ENCODE results near the gene TLCD3A.
"Not testable (repeated sequence)": the region's sequence is repeated elsewhere in the genome, so short reads cannot be mapped to it uniquely, and the experiment has no call there.

DNA sequence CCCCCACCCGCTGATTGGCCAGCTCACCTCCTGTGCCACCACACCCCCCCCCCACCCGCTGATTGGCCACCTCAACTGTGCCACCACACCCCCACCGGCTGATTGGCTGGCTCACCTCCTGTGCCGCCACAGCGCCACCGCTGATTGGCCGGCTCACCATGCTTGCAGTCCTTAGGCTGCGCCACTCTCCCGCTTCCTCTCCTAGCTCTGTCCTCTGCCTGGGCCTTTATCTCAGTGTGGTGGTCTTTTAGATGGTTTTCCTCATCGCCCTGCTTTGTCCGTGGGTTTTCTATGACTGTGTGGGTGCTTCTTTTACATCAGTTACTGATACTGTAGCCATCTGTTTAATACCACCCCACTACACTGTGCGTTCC lies 58.5 kb downstream of the TLCD3A start:
- TF ChIP-seq SP1 (IDR thresholded peaks at IDR 0.05); FOXM1 (IDR thresholded peaks at IDR 0.05; ENCODE audit: borderline replicate concordance); SUZ12 (IDR thresholded peaks at IDR 0.05); FOXA1 (IDR thresholded peaks at IDR 0.05); TARDBP (IDR thresholded peaks at IDR 0.05); BHLHE40 (IDR thresholded peaks at IDR 0.05; ENCODE audit: borderline replicate concordance); NFRKB (IDR thresholded peaks at IDR 0.05); HDGF (IDR thresholded peaks at IDR 0.05; ENCODE audit: borderline replicate concordance); ZNF384 (IDR thresholded peaks at IDR 0.05); L3MBTL2 (conservative IDR thresholded peaks at IDR 0.05); ELF4 (IDR thresholded peaks at IDR 0.05); ARNT (IDR thresholded peaks at IDR 0.05); CTBP1 (IDR thresholded peaks at IDR 0.05; ENCODE audit: borderline replicate concordance): not testable (repeated sequence)

Data from HEK293T (cell line).